Measurements from ENCODE around the gene PDE4D.
"Not testable (repeated sequence)": the region's sequence is repeated elsewhere in the genome, so short reads cannot be mapped to it uniquely, and the experiment has no call there.

The PDE4D gene

GRCh38 chr5:59001716-59002115 is 891.8 kb downstream of the PDE4D start:
- TF ChIP-seq ZNF274 (IDR thresholded peaks at IDR 0.05; ENCODE audit: low read depth, low read length) (no peak), SUZ12 (IDR thresholded peaks at IDR 0.05; ENCODE audit: extremely low read depth, insufficient read depth, insufficient read length) (no peak), YY1 (IDR thresholded peaks at IDR 0.05; ENCODE audit: insufficient read depth, insufficient read length) (no peak)
- H3K9ac ChIP-seq (ENCODE audit: insufficient read length, low read depth), result no peak overlapping the region
- peaks cover 4% of the 10 kb centered on the region; the same call in 1 of the 2 replicates for H3K9me3 ChIP-seq (ENCODE audit: insufficient read depth, low read length)
- H3K4me3 ChIP-seq (ENCODE audit: insufficient read length, low read depth), result no peak overlapping the region
- H3K4me1 ChIP-seq (ENCODE audit: insufficient read depth, insufficient read length), result no peaks in the 10 kb centered on the region
- H3K36me3 ChIP-seq (ENCODE audit: insufficient read depth, insufficient read length, low read length), result no peaks in the 10 kb centered on the region
- no peaks in the 10 kb centered on the region for H3K27me3 ChIP-seq (ENCODE audit: insufficient read depth, insufficient read length)
- DNase-seq (ENCODE audit: low read depth, low spot score), result no peak

GRCh38 chr5:59001154-59001553 is 892.4 kb downstream of the PDE4D start:
- Histone ChIP-seq H3K36me3 (ENCODE audit: insufficient read depth, insufficient read length, low read length) (no peaks in the 10 kb centered on the region), H3K4me3 (ENCODE audit: insufficient read length, low read depth) (no peak overlapping the region), H3K9me3 (ENCODE audit: insufficient read depth, low read length) (peaks cover 4% of the 10 kb centered on the region; the same call in 1 of the 2 replicates), H3K9ac (ENCODE audit: insufficient read length, low read depth) (no peak overlapping the region), H3K27me3 (ENCODE audit: insufficient read depth, insufficient read length) (no peaks in the 10 kb centered on the region), H3K4me1 (ENCODE audit: insufficient read depth, insufficient read length) (no peaks in the 10 kb centered on the region)
- DNase-seq (ENCODE audit: low read depth, low spot score), result no peak
- no peak for TF ChIP-seq ZNF274 (IDR thresholded peaks at IDR 0.05; ENCODE audit: low read depth, low read length)

- DNase-seq (ENCODE audit: low read depth, low spot score), result no peak
- H3K27me3 ChIP-seq (ENCODE audit: insufficient read depth, insufficient read length), result no peaks in the 10 kb centered on the region
- H3K9me3 ChIP-seq (ENCODE audit: insufficient read depth, low read length), result peaks cover 4% of the 10 kb centered on the region; the same call in 1 of the 2 replicates
- H3K36me3 ChIP-seq (ENCODE audit: insufficient read depth, insufficient read length, low read length), result no peaks in the 10 kb centered on the region
- no peak overlapping the region for H3K9ac ChIP-seq (ENCODE audit: insufficient read length, low read depth)
- TF ChIP-seq ZNF274 (IDR thresholded peaks at IDR 0.05; ENCODE audit: low read depth, low read length), result no peak
- TF ChIP-seq SUZ12 (IDR thresholded peaks at IDR 0.05; ENCODE audit: extremely low read depth, insufficient read depth, insufficient read length), result no peak
- no peak for TF ChIP-seq YY1 (IDR thresholded peaks at IDR 0.05; ENCODE audit: insufficient read depth, insufficient read length)
- no peaks in the 10 kb centered on the region for H3K4me1 ChIP-seq (ENCODE audit: insufficient read depth, insufficient read length)
- no peak overlapping the region for H3K4me3 ChIP-seq (ENCODE audit: insufficient read length, low read depth)
These were observed 893.3 kb downstream of the PDE4D start for GRCh38 chr5:59000211-59000610.

GRCh38 chr5:58999804-59000203 is 893.7 kb downstream of the PDE4D start:
- H3K4me3 ChIP-seq (ENCODE audit: insufficient read length, low read depth), result no peak overlapping the region
- H3K4me1 ChIP-seq (ENCODE audit: insufficient read depth, insufficient read length), result no peaks in the 10 kb centered on the region
- no peak for DNase-seq (ENCODE audit: low read depth, low spot score)
- no peak overlapping the region for H3K9ac ChIP-seq (ENCODE audit: insufficient read length, low read depth)
- H3K27me3 ChIP-seq (ENCODE audit: insufficient read depth, insufficient read length), result no peaks in the 10 kb centered on the region
- peaks cover 4% of the 10 kb centered on the region; the same call in 1 of the 2 replicates for H3K9me3 ChIP-seq (ENCODE audit: insufficient read depth, low read length)
- no peaks in the 10 kb centered on the region for H3K36me3 ChIP-seq (ENCODE audit: insufficient read depth, insufficient read length, low read length)
- no peak for TF ChIP-seq SUZ12 (IDR thresholded peaks at IDR 0.05; ENCODE audit: extremely low read depth, insufficient read depth, insufficient read length)
- TF ChIP-seq YY1 (IDR thresholded peaks at IDR 0.05; ENCODE audit: insufficient read depth, insufficient read length), result no peak
- TF ChIP-seq ZNF274 (IDR thresholded peaks at IDR 0.05; ENCODE audit: low read depth, low read length), result no peak

GRCh38 chr5:58998544-58998943 is 895.0 kb downstream of the PDE4D start:
- no peak for TF ChIP-seq SUZ12 (IDR thresholded peaks at IDR 0.05; ENCODE audit: extremely low read depth, insufficient read depth, insufficient read length)
- TF ChIP-seq ZNF274 (IDR thresholded peaks at IDR 0.05; ENCODE audit: low read depth, low read length), result no peak
- no peak for TF ChIP-seq YY1 (IDR thresholded peaks at IDR 0.05; ENCODE audit: insufficient read depth, insufficient read length)
- Histone ChIP-seq H3K4me1 (ENCODE audit: insufficient read depth, insufficient read length) (no peaks in the 10 kb centered on the region), H3K9ac (ENCODE audit: insufficient read length, low read depth) (no peak overlapping the region), H3K9me3 (ENCODE audit: insufficient read depth, low read length) (peaks cover 4% of the 10 kb centered on the region; the same call in 1 of the 2 replicates), H3K27me3 (ENCODE audit: insufficient read depth, insufficient read length) (no peaks in the 10 kb centered on the region), H3K4me3 (ENCODE audit: insufficient read length, low read depth) (no peak overlapping the region), H3K36me3 (ENCODE audit: insufficient read depth, insufficient read length, low read length) (no peaks in the 10 kb centered on the region)
- no peak for DNase-seq (ENCODE audit: low read depth, low spot score)

- not testable (repeated sequence) for H3K4me3 ChIP-seq (ENCODE audit: insufficient read length, low read depth); H3K9ac ChIP-seq (ENCODE audit: insufficient read length, low read depth); H3K4me1 ChIP-seq (ENCODE audit: insufficient read depth, insufficient read length); DNase-seq (ENCODE audit: low read depth, low spot score); H3K9me3 ChIP-seq (ENCODE audit: insufficient read depth, low read length); H3K27me3 ChIP-seq (ENCODE audit: insufficient read depth, insufficient read length); H3K36me3 ChIP-seq (ENCODE audit: insufficient read depth, insufficient read length, low read length)
These were observed 897.7 kb downstream of the PDE4D start for GRCh38 chr5:58995779-58996178.

- no peaks in the 10 kb centered on the region for H3K27me3 ChIP-seq (ENCODE audit: insufficient read depth, insufficient read length)
- no peak for DNase-seq (ENCODE audit: low read depth, low spot score)
- H3K9ac ChIP-seq (ENCODE audit: insufficient read length, low read depth), result no peak overlapping the region
- H3K4me3 ChIP-seq (ENCODE audit: insufficient read length, low read depth), result no peak overlapping the region
- TF ChIP-seq YY1 (IDR thresholded peaks at IDR 0.05; ENCODE audit: insufficient read depth, insufficient read length) (no peak), ZNF274 (IDR thresholded peaks at IDR 0.05; ENCODE audit: low read depth, low read length) (no peak), SUZ12 (IDR thresholded peaks at IDR 0.05; ENCODE audit: extremely low read depth, insufficient read depth, insufficient read length) (no peak)
- peaks cover 12% of the 10 kb centered on the region for H3K36me3 ChIP-seq (ENCODE audit: insufficient read depth, insufficient read length, low read length)
- no peaks in the 10 kb centered on the region for H3K9me3 ChIP-seq (ENCODE audit: insufficient read depth, low read length)
- H3K4me1 ChIP-seq (ENCODE audit: insufficient read depth, insufficient read length), result no peaks in the 10 kb centered on the region
These were observed 900.1 kb downstream of the PDE4D start for GRCh38 chr5:58993461-58993860.

- Histone ChIP-seq H3K27me3 (ENCODE audit: insufficient read depth, insufficient read length) (no peaks in the 10 kb centered on the region), H3K36me3 (ENCODE audit: insufficient read depth, insufficient read length, low read length) (peaks cover 18% of the 10 kb centered on the region), H3K9ac (ENCODE audit: insufficient read length, low read depth) (no peak overlapping the region), H3K4me3 (ENCODE audit: insufficient read length, low read depth) (no peak overlapping the region), H3K4me1 (ENCODE audit: insufficient read depth, insufficient read length) (no peaks in the 10 kb centered on the region), H3K9me3 (ENCODE audit: insufficient read depth, low read length) (no peaks in the 10 kb centered on the region)
- DNase-seq (ENCODE audit: low read depth, low spot score), result no peak
- TF ChIP-seq YY1 (IDR thresholded peaks at IDR 0.05; ENCODE audit: insufficient read depth, insufficient read length), result no peak
- no peak for TF ChIP-seq SUZ12 (IDR thresholded peaks at IDR 0.05; ENCODE audit: extremely low read depth, insufficient read depth, insufficient read length)
- TF ChIP-seq ZNF274 (IDR thresholded peaks at IDR 0.05; ENCODE audit: low read depth, low read length), result no peak
These were observed 904.6 kb downstream of the PDE4D start for GRCh38 chr5:58988938-58989337.

All from NT2/D1 (cell line).